RKO (cell line): Measurements from ENCODE around the gene EPDR1.

Experiments used
- DNase-seq: peaks from one replicate; pipeline ENCODE4 v3.0.0-alpha.2; 2016; ENCODE audit warnings: low spot score

EPDR1 gene

GRCh38 chr7:37981664-37982063 lies 61.2 kb downstream of the EPDR1 start:
- DNase-seq, result no peak

GRCh38 chr7:37982423-37982822 lies 62.0 kb downstream of the EPDR1 start:
- DNase-seq, result no peak

GRCh38 chr7:37984750-37985390 lies 64.4 kb downstream of the EPDR1 start:
- no peak for DNase-seq

DNA sequence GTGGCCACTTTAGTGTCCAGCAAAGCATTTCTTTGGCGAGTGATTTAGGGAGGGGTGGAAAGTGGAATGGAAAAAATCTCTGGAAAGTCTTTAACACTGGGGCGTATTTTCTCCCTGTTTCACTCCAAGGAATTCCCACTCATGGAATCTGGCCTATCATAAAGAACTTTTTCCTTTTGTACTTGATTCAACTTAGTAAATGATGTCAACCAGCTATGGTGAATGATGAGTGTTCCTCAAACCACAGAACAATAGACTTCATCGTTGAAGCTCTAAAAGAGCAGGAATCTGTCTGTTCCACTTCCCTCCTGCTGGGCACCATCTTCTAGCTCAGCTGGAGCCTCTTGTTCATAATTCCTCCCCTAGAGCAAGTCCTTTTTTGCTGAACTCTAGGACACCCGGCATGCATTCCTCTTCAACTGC lies 66.5 kb downstream of the EPDR1 start:
- DNase-seq, result no peak

- DNase-seq, result no peak
Measured at GRCh38 chr7:37987732-37988131, 67.3 kb downstream of the EPDR1 start.

- DNase-seq, result no peak
Measured at GRCh38 chr7:37988721-37989650, 68.5 kb downstream of the EPDR1 start.

- no peak for DNase-seq
Measured at GRCh38 chr7:37990337-37990736, 69.9 kb downstream of the EPDR1 start.

DNA sequence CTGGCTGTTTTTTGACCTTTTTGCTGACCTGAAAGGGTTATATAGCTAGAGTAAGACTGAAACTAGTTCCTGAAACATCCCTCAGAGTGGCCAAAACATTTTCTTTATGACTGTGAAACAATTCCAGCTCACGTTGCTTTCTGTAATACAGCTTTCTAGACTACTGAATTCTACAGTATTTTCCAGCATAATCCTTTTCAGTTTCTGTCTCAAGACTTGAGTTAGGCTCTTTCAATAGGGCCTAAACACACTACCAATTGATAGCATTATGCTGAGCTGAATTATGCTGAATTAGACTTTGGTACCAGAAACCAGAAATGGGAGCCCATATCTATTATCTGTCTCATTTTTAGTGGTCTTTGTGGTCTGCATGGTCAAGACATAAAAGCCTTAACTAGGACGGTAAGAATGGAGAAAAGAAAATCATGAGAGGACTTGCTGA lies 72.6 kb downstream of the EPDR1 start:
- DNase-seq, result no peak

DNA sequence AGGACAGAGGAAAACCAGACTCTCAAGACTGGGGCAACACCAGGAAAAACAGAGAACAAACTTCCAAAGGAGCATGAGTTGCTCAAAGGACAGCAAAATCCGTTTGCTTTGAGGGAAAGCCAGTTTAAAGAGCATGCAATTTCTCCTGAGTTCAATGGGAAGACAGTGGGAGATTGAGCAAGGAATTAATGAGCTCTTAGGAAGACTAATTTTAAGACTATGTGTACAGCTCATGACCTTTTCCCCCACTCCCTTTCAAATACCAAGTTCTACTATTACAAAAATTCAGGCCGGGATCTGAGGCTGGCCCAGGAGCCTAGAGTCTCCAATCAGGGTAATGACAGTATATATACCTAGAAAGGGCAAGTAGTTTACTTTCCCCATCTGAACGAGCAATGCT lies 79.2 kb downstream of the EPDR1 start:
- DNase-seq, result no peak

- no peak for DNase-seq
Measured at GRCh38 chr7:38000272-38000671, 79.8 kb downstream of the EPDR1 start.
